WERI-Rb-1 (cell line): ENCODE results near the gene RHPN2.

ENCODE experiments used
- DNase-seq: peaks from one replicate; pipeline ENCODE4 v3.0.0-alpha.2; 2020
- H3K27ac ChIP-seq: fragments of 250-450 bp; sonication (Bioruptor Pico); 2 replicates; pipeline ENCODE4 v1.5.1; 2020; ENCODE audit warnings: mild to moderate bottlenecking, moderate library complexity
- H3K27me3 ChIP-seq: fragments of 250-450 bp; sonication (Bioruptor Pico); 2 replicates; pipeline ENCODE4 v1.5.1; 2021; ENCODE audit warnings: mild to moderate bottlenecking, low read depth, moderate library complexity; ENCODE audit not compliant: insufficient read depth, severe bottlenecking
- H3K36me3 ChIP-seq: fragments of 250-450 bp; sonication (Bioruptor Pico); 2 replicates; pipeline ENCODE4 v1.5.1; 2020; ENCODE audit warnings: mild to moderate bottlenecking, moderate library complexity
- H3K4me3 ChIP-seq: 2 replicates; pipeline ENCODE4 v1.5.1; 2011; ENCODE audit warnings: low read depth, mild to moderate bottlenecking, control low read depth, low read length
- H3K9me3 ChIP-seq: fragments of 250-450 bp; sonication (Bioruptor Pico); 2 replicates; pipeline ENCODE4 v1.5.1; 2021; ENCODE audit warnings: mild to moderate bottlenecking, moderate library complexity; ENCODE audit not compliant: severe bottlenecking
- CTCF ChIP-seq: IDR thresholded peaks from 2 replicates; pipeline ENCODE4 v1.5.1; 2011; ENCODE audit warnings: low read depth, mild to moderate bottlenecking, control low read depth, inconsistent platforms, low read length

The RHPN2 gene

DNA sequence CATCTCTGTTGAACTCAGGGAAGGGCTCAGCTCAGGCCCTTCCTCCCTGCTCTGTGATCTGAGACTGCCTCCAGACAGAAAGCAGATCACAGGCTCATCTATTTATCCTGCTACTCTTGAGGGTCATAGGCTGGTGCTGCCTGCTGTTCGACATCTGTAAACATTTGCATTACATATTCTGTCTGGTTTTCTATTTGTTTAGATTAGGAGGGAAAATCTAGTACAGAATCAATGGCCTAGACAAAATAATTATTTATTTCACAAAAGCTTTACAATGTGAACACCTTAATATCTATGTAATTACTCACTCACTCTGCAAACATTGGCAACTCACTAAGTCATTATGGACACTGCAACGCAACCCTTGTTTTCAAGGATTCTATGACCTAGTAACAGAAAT, 135.9 kb downstream of the RHPN2 start:
- Histone ChIP-seq H3K4me3 (no peak overlapping the region), H3K9me3 (no peaks in the 10 kb centered on the region), H3K36me3 (peaks cover 5% of the 10 kb centered on the region), H3K27me3 (no peaks in the 10 kb centered on the region), H3K27ac (no peak overlapping the region)
- no peak for TF ChIP-seq CTCF
- DNase-seq: no peak
